Measurements from ENCODE around the gene CAMTA1. TPM values are rescaled to one million over a fixed set of nuclear protein-coding genes. Genes with fewer than 3 reads are reported as not detected.

Gene CAMTA1
- total and polyA plus RNA-seq, 4 donors, result 18.0 to 93.5 (median 35.8) TPM

DNA sequence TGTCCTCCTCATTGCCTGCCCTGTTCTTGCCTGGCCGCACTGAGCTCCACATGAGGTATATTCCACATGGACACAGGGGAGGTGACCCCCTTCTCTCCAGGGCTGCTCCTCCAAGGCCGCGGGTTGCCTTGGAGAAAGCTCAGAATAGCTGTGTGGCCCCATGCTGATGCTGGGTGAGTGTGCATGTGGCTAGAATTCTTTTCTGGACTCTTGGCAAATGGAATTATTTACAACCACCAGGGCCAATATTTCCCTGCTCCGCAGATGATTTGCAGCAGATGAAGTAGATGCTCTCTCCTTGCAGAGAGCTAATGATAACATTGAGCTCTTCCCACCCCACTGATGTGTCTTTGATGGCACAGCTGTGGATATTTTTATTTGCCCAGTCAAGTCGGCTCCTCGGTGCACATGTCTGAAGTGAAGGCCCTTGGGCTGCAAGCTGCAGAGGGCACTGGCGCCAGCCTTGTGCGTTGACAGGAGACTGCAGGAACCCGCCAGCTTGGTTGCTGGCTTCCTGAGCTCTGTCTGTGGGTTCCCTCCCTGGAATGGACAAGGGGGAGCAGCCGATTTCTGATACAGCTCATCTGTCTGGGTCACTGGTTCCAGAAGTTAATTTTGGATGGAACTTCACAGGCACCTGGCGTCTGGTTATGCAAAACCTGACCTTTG lies 581.2 kb downstream of the CAMTA1 start:
- no peak for DNase-seq (ENCODE audit: low spot score)
- Histone ChIP-seq H3K9ac (ENCODE audit: low read depth in 1 of 2, low read length in 2 of 2) (no peak overlapping the region), H3K4me1 (ENCODE audit: control insufficient read depth in 4 of 4, insufficient read depth in 4 of 4, low read length in 3 of 4) (peaks cover 0 to 12% (median 9%) of the 10 kb centered on the region in 4 donors), H3K4me3 (ENCODE audit: low read depth in 1 of 3, low read length in 3 of 3) (no peak overlapping the region), H3K27me3 (ENCODE audit: control insufficient read depth in 4 of 4, insufficient read depth in 4 of 4, low read length in 3 of 4) (no peaks in the 10 kb centered on the region), H3K36me3 (ENCODE audit: control insufficient read depth in 4 of 4, insufficient read depth in 3 of 4, low read depth in 1 of 4, low read length in 3 of 4) (no peaks in the 10 kb centered on the region), H3K9me3 (ENCODE audit: control insufficient read depth in 4 of 4, low read length in 3 of 4) (no peaks in the 10 kb centered on the region), H3K27ac (ENCODE audit: low read depth in 1 of 2, low read length in 2 of 2) (no peak overlapping the region)
- WGBS, result 73% methylated on average over 11 of the region's 11 CpGs
- TF ChIP-seq GABPA (IDR thresholded peaks at IDR 0.05 in 1 of 2, conservative IDR thresholded peaks at IDR 0.05 in 1 of 2) (no peak), HNF4A (conservative IDR thresholded peaks at IDR 0.05) (peak; percentile 22 to 48), JUND (IDR thresholded peaks at IDR 0.05) (no peak)
- TF ChIP-seq, protein P1, sequence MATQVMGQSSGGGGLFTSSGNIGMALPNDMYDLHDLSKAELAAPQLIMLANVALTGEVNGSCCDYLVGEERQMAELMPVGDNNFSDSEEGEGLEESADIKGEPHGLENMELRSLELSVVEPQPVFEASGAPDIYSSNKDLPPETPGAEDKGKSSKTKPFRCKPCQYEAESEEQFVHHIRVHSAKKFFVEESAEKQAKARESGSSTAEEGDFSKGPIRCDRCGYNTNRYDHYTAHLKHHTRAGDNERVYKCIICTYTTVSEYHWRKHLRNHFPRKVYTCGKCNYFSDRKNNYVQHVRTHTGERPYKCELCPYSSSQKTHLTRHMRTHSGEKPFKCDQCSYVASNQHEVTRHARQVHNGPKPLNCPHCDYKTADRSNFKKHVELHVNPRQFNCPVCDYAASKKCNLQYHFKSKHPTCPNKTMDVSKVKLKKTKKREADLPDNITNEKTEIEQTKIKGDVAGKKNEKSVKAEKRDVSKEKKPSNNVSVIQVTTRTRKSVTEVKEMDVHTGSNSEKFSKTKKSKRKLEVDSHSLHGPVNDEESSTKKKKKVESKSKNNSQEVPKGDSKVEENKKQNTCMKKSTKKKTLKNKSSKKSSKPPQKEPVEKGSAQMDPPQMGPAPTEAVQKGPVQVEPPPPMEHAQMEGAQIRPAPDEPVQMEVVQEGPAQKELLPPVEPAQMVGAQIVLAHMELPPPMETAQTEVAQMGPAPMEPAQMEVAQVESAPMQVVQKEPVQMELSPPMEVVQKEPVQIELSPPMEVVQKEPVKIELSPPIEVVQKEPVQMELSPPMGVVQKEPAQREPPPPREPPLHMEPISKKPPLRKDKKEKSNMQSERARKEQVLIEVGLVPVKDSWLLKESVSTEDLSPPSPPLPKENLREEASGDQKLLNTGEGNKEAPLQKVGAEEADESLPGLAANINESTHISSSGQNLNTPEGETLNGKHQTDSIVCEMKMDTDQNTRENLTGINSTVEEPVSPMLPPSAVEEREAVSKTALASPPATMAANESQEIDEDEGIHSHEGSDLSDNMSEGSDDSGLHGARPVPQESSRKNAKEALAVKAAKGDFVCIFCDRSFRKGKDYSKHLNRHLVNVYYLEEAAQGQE (IDR thresholded peaks at IDR 0.05), result no peak

DNA sequence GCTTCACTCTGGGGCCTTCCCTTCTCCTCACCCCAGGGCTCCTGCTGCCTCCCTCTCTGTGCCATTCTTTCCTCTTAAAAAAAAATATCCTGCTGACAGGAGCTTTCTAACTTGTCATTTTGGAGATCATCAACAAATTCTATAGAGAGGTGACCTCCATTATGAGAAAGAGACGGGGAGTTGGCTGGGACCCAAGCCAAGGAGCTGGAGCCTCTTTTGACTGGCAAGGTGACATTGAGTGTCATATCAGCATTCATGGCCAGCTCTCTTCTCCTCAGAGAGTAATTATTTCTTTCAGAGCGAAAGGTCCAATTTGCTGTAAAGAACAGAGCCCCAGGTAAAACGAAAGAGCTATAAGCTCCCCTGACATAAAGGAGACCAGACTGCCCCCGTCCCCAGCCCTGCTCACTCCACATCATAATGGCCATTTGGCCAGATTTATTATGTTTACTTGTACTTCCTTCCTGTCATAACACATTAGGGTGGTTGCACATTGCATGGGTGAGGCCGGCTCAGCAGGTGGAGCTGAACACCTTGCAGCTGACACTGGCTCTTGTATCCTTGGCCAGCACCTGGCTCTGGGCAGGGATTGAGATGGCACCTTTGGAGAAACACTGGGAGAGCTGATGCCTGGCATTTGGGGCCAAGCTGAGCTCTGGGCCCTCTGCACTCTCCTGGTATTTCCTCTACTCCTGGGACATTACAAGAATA lies 581.9 kb downstream of the CAMTA1 start:
- H3K27ac ChIP-seq (ENCODE audit: low read depth in 1 of 2, low read length in 2 of 2), result no peak overlapping the region
- TF ChIP-seq, protein P2, sequence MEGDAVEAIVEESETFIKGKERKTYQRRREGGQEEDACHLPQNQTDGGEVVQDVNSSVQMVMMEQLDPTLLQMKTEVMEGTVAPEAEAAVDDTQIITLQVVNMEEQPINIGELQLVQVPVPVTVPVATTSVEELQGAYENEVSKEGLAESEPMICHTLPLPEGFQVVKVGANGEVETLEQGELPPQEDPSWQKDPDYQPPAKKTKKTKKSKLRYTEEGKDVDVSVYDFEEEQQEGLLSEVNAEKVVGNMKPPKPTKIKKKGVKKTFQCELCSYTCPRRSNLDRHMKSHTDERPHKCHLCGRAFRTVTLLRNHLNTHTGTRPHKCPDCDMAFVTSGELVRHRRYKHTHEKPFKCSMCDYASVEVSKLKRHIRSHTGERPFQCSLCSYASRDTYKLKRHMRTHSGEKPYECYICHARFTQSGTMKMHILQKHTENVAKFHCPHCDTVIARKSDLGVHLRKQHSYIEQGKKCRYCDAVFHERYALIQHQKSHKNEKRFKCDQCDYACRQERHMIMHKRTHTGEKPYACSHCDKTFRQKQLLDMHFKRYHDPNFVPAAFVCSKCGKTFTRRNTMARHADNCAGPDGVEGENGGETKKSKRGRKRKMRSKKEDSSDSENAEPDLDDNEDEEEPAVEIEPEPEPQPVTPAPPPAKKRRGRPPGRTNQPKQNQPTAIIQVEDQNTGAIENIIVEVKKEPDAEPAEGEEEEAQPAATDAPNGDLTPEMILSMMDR (IDR thresholded peaks at IDR 0.05; ENCODE audit: low read depth, low read length, missing input control), result no peak
- TF ChIP-seq RXRA (IDR thresholded peaks at IDR 0.05), result no peak
- no peak for TF ChIP-seq FOXA2 (IDR thresholded peaks at IDR 0.05)
- no peak for TF ChIP-seq JUND (IDR thresholded peaks at IDR 0.05)
- TF ChIP-seq RAD21 (IDR thresholded peaks at IDR 0.05), result no peak
- TF ChIP-seq NR2F2 (IDR thresholded peaks at IDR 0.05), result no peak
- TF ChIP-seq EGR1 (IDR thresholded peaks at IDR 0.05; ENCODE audit: low read depth in 2 of 2), result no peak
- TF ChIP-seq, protein P3, sequence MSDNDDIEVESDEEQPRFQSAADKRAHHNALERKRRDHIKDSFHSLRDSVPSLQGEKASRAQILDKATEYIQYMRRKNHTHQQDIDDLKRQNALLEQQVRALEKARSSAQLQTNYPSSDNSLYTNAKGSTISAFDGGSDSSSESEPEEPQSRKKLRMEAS (IDR thresholded peaks at IDR 0.05), result no peak
- TF ChIP-seq, protein P1 (IDR thresholded peaks at IDR 0.05), result no peak
- no peak for TF ChIP-seq SP1 (IDR thresholded peaks at IDR 0.05)
- TF ChIP-seq, protein P4, sequence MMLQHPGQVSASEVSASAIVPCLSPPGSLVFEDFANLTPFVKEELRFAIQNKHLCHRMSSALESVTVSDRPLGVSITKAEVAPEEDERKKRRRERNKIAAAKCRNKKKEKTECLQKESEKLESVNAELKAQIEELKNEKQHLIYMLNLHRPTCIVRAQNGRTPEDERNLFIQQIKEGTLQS (IDR thresholded peaks at IDR 0.05), result no peak
- TF ChIP-seq YY1 (IDR thresholded peaks at IDR 0.05), result no peak
- TF ChIP-seq FOXA1 (IDR thresholded peaks at IDR 0.05), result no peak
- no peak for TF ChIP-seq HNF4A (conservative IDR thresholded peaks at IDR 0.05)
- TF ChIP-seq HNF4G (IDR thresholded peaks at IDR 0.05), result no peak
- no peak for TF ChIP-seq GABPA (IDR thresholded peaks at IDR 0.05 in 1 of 2, conservative IDR thresholded peaks at IDR 0.05 in 1 of 2)
- TF ChIP-seq TAF1 (conservative IDR thresholded peaks at IDR 0.05), result no peak
- TF ChIP-seq, protein P5, sequence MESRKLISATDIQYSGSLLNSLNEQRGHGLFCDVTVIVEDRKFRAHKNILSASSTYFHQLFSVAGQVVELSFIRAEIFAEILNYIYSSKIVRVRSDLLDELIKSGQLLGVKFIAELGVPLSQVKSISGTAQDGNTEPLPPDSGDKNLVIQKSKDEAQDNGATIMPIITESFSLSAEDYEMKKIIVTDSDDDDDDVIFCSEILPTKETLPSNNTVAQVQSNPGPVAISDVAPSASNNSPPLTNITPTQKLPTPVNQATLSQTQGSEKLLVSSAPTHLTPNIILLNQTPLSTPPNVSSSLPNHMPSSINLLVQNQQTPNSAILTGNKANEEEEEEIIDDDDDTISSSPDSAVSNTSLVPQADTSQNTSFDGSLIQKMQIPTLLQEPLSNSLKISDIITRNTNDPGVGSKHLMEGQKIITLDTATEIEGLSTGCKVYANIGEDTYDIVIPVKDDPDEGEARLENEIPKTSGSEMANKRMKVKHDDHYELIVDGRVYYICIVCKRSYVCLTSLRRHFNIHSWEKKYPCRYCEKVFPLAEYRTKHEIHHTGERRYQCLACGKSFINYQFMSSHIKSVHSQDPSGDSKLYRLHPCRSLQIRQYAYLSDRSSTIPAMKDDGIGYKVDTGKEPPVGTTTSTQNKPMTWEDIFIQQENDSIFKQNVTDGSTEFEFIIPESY (IDR thresholded peaks at IDR 0.05), result no peak
- no peak overlapping the region for H3K9ac ChIP-seq (ENCODE audit: low read depth in 1 of 2, low read length in 2 of 2)
- DNase-seq (ENCODE audit: low spot score), result no peak
- peaks cover 0 to 12% (median 9%) of the 10 kb centered on the region in 4 donors for H3K4me1 ChIP-seq (ENCODE audit: control insufficient read depth in 4 of 4, insufficient read depth in 4 of 4, low read length in 3 of 4)
- H3K27me3 ChIP-seq (ENCODE audit: control insufficient read depth in 4 of 4, insufficient read depth in 4 of 4, low read length in 3 of 4), result no peaks in the 10 kb centered on the region
- H3K9me3 ChIP-seq (ENCODE audit: control insufficient read depth in 4 of 4, low read length in 3 of 4), result no peaks in the 10 kb centered on the region
- H3K4me3 ChIP-seq (ENCODE audit: low read depth in 1 of 3, low read length in 3 of 3), result no peak overlapping the region
- WGBS, result 82% methylated on average over 5 of the region's 5 CpGs
- H3K36me3 ChIP-seq (ENCODE audit: control insufficient read depth in 4 of 4, insufficient read depth in 3 of 4, low read depth in 1 of 4, low read length in 3 of 4), result no peaks in the 10 kb centered on the region

Measured in liver (tissue), 9 donors.